GM10847 (cell line): ENCODE data around the gene OVCH1.

Source experiments
- POLR2A ChIP-seq: IDR thresholded peaks from 2 replicates; pipeline ENCODE4 v1.6.1; 2011; ENCODE audit not compliant: insufficient read length; ENCODE audit errors: extremely low read depth

OVCH1 gene

GRCh38 chr12:29518407-29518806 is 20.9 kb upstream of the OVCH1 start:
- no peak for TF ChIP-seq POLR2A

- no peak for TF ChIP-seq POLR2A
Measured at GRCh38 chr12:29517264-29517663, 19.8 kb upstream of the OVCH1 start.

GRCh38 chr12:29516431-29516875 is 19.0 kb upstream of the OVCH1 start:
- TF ChIP-seq POLR2A: no peak

GRCh38 chr12:29510591-29511185 is 13.2 kb upstream of the OVCH1 start:
- TF ChIP-seq POLR2A: no peak

GRCh38 chr12:29509503-29509902 is 12.0 kb upstream of the OVCH1 start:
- no peak for TF ChIP-seq POLR2A

- TF ChIP-seq POLR2A: no peak
Measured at GRCh38 chr12:29508949-29509348, 11.5 kb upstream of the OVCH1 start.

GRCh38 chr12:29505122-29505521 is 7.6 kb upstream of the OVCH1 start:
- TF ChIP-seq POLR2A: no peak

GRCh38 chr12:29503283-29503682 is 5.8 kb upstream of the OVCH1 start:
- no peak for TF ChIP-seq POLR2A

- TF ChIP-seq POLR2A: no peak
Measured at GRCh38 chr12:29499235-29499634, 1.7 kb upstream of the OVCH1 start.

GRCh38 chr12:29492891-29493290 is 4.6 kb downstream of the OVCH1 start:
- TF ChIP-seq POLR2A: no peak

GRCh38 chr12:29486972-29487371 is 10.5 kb downstream of the OVCH1 start:
- no peak for TF ChIP-seq POLR2A

GRCh38 chr12:29463198-29463597 is 34.3 kb downstream of the OVCH1 start:
- TF ChIP-seq POLR2A: no peak

- TF ChIP-seq POLR2A: no peak
Measured at GRCh38 chr12:29460082-29460481, 37.4 kb downstream of the OVCH1 start.

- no peak for TF ChIP-seq POLR2A
Measured at GRCh38 chr12:29455087-29455486, 42.4 kb downstream of the OVCH1 start.

GRCh38 chr12:29451888-29452287 is 45.6 kb downstream of the OVCH1 start:
- TF ChIP-seq POLR2A: no peak

GRCh38 chr12:29448157-29448556 is 49.3 kb downstream of the OVCH1 start:
- TF ChIP-seq POLR2A: no peak

- TF ChIP-seq POLR2A: no peak
Measured at GRCh38 chr12:29447285-29447975, 50.1 kb downstream of the OVCH1 start.
